ENCODE data around the gene HIP1R. TPM values are rescaled to one million over a fixed set of nuclear protein-coding genes. Genes with fewer than 3 reads are reported as not detected.
A peak's percentile ranks its signal among the peaks of the same experiment; 100 is the strongest.

The HIP1R gene
- total RNA-seq, 6 donors from 2014 or later = 34.2 to 137 (median 46.9) TPM

- no peaks in the 10 kb centered on the region for H3K36me3 ChIP-seq
- no peak overlapping the region for H3K27ac ChIP-seq
- DNase-seq (no peak), ATAC-seq (ENCODE audit: low FRiP score in 2 of 2) (no peak)
- H3K9me3 ChIP-seq = no peaks in the 10 kb centered on the region
- H3K4me1 ChIP-seq = peaks cover 0 to 3% (median 0%) of the 10 kb centered on the region in 4 donors
- WGBS, 2 donors = 62 to 66% methylated on average over 7 of the region's 7 CpGs
- TF ChIP-seq POLR2A (IDR thresholded peaks at IDR 0.05) (no peak), POLR2AphosphoS5 (IDR thresholded peaks at IDR 0.05) (no peak), CTCF (IDR thresholded peaks at IDR 0.05) (no peak), EP300 (IDR thresholded peaks at IDR 0.05) (no peak)
- no peak overlapping the region for H3K4me3 ChIP-seq
- no peaks in the 10 kb centered on the region for H3K27me3 ChIP-seq
Observed at GRCh38 chr12:122820838-122821271, 14.4 kb upstream of the HIP1R start.

- Histone ChIP-seq H3K27ac (no peak overlapping the region), H3K4me1 (peaks cover 0 to 13% (median 2%) of the 10 kb centered on the region in 4 donors), H3K36me3 (no peaks in the 10 kb centered on the region), H3K9me3 (no peaks in the 10 kb centered on the region), H3K27me3 (no peaks in the 10 kb centered on the region), H3K4me3 (no peak overlapping the region)
- WGBS, 2 donors = 72 to 75% methylated on average over 11 of the region's 11 CpGs
- TF ChIP-seq CTCF (IDR thresholded peaks at IDR 0.05) (no peak), POLR2AphosphoS5 (IDR thresholded peaks at IDR 0.05) (no peak)
- ATAC-seq (ENCODE audit: low FRiP score in 2 of 2) = no peak
- no peak for DNase-seq
Observed at GRCh38 chr12:122823429-122823828, 11.8 kb upstream of the HIP1R start.

GRCh38 chr12:122825773-122826724 lies 9.2 kb upstream of the HIP1R start:
- peak in 1 of 2 donors; percentile 61 for ATAC-seq (ENCODE audit: low FRiP score in 2 of 2)
- H3K27ac ChIP-seq = peak overlapping the region in 2 of 4 donors; percentile 4 to 23

GRCh38 chr12:122827258-122827657 lies 8.0 kb upstream of the HIP1R start:
- WGBS, 2 donors = 55 to 59% methylated on average over 5 of the region's 5 CpGs
- no peak overlapping the region for H3K27ac ChIP-seq

More at GRCh38 chr12:122825773-122826724, 9.2 kb upstream of the HIP1R start:
- Histone ChIP-seq H3K4me1 (peaks cover 0 to 13% (median 2%) of the 10 kb centered on the region in 4 donors), H3K27me3 (no peaks in the 10 kb centered on the region), H3K4me3 (peak overlapping the region in 3 of 4 donors; percentile 21 to 42 (median 36)), H3K9me3 (no peaks in the 10 kb centered on the region), H3K36me3 (no peaks in the 10 kb centered on the region)
- no peak for DNase-seq
- TF ChIP-seq EP300 (IDR thresholded peaks at IDR 0.05) = no peak
- no peak for TF ChIP-seq CTCF (IDR thresholded peaks at IDR 0.05)
- no peak for TF ChIP-seq POLR2AphosphoS5 (IDR thresholded peaks at IDR 0.05)
- no peak for TF ChIP-seq POLR2A (IDR thresholded peaks at IDR 0.05)
- WGBS, 2 donors = 15 to 21% methylated on average over 22 of the region's 22 CpGs

More at GRCh38 chr12:122827258-122827657, 8.0 kb upstream of the HIP1R start:
- H3K36me3 ChIP-seq = no peaks in the 10 kb centered on the region
- no peaks in the 10 kb centered on the region for H3K9me3 ChIP-seq
- H3K4me3 ChIP-seq = no peak overlapping the region
- H3K27me3 ChIP-seq = no peaks in the 10 kb centered on the region
- peaks cover 0 to 13% (median 2%) of the 10 kb centered on the region in 4 donors for H3K4me1 ChIP-seq
- TF ChIP-seq POLR2AphosphoS5 (IDR thresholded peaks at IDR 0.05) (no peak), CTCF (IDR thresholded peaks at IDR 0.05) (no peak), EP300 (IDR thresholded peaks at IDR 0.05) (no peak), POLR2A (IDR thresholded peaks at IDR 0.05) (no peak)
- no peak for DNase-seq
- ATAC-seq (ENCODE audit: low FRiP score in 2 of 2) = no peak

All from upper lobe of left lung (tissue), 6 donors.